Astrocyte (in vitro differentiated cells and primary cell): ENCODE data around the gene CAND1.

Source experiments
- EZH2 ChIP-seq: IDR thresholded peaks from 2 replicates; pipeline ENCODE4 v1.6.1; 2012; ENCODE audit warnings: mild to moderate bottlenecking, low read length, inconsistent platforms; ENCODE audit not compliant: insufficient read depth
- TF ChIP-seq, protein P1 (sequence below): IDR thresholded peaks from 2 replicates; pipeline ENCODE4 v1.5.1; 2011; ENCODE audit warnings: low read depth, mild to moderate bottlenecking, inconsistent platforms, low read length, moderate library complexity; ENCODE audit not compliant: insufficient read depth

DNA sequence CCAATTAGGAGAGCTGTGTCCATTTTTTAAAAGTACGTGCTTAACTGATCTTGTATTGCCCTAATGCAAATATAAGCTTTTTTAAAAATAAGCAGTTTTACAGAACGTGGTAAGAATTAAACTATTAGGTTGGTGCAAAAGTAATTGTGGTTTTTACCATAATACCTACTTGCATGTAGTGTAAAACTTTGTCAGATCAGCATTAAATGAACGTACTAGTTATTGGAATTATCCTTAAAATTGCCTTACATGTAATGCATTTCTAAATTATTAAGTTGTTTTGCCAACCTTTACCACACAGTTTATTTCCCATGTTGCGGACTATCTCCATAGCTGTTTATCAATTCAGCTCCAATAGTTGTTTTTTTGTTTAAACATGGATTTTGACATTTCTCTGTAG, 10.9 kb downstream of the CAND1 start:
- TF ChIP-seq, protein P1, sequence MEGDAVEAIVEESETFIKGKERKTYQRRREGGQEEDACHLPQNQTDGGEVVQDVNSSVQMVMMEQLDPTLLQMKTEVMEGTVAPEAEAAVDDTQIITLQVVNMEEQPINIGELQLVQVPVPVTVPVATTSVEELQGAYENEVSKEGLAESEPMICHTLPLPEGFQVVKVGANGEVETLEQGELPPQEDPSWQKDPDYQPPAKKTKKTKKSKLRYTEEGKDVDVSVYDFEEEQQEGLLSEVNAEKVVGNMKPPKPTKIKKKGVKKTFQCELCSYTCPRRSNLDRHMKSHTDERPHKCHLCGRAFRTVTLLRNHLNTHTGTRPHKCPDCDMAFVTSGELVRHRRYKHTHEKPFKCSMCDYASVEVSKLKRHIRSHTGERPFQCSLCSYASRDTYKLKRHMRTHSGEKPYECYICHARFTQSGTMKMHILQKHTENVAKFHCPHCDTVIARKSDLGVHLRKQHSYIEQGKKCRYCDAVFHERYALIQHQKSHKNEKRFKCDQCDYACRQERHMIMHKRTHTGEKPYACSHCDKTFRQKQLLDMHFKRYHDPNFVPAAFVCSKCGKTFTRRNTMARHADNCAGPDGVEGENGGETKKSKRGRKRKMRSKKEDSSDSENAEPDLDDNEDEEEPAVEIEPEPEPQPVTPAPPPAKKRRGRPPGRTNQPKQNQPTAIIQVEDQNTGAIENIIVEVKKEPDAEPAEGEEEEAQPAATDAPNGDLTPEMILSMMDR: no peak
- no peak for TF ChIP-seq EZH2
